Measurements from ENCODE around the gene KRTAP27-1. TPM values are rescaled to one million over a fixed set of nuclear protein-coding genes. Genes with fewer than 3 reads are reported as not detected.

The KRTAP27-1 gene
- total and polyA plus RNA-seq, 10 of the 15 experiments (the other 5 are each of a cell fraction or from before 2014, with no cell fraction given), result not detected

DNA sequence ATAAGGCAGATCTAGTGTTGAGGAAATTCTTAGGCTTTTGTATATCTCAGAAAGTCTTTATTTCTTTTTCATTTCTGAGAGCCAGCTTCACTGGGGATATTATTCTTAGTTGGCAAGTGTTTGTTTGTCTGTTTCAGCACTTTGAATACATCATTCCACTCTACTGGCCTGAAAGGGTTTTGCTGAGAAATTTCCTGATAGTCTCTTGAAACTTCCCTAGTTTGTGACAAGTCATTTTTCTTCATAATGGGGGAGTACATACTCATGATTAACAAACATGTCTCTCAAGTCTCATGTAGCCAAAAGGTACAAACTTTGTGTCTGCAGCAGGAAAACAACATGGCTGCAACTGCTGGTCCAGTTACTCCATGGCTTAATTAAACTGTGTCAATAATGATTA, 11.1 kb downstream of the KRTAP27-1 start:
- H2AFZ ChIP-seq (ENCODE audit: control insufficient read depth, low read depth, low read length), result no peak overlapping the region
- no peaks in the 10 kb centered on the region for H3K79me2 ChIP-seq (ENCODE audit: control insufficient read depth, insufficient read depth, low read length)
- RAD21 ChIA-PET (ENCODE audit: unreplicated experiment), result no interaction called here
- H3K27me3 ChIP-seq (replicated peaks in 1 of 2; ENCODE audit: control insufficient read depth in 2 of 2, insufficient read depth in 2 of 2, low read length in 1 of 2), result no peaks in the 10 kb centered on the region
- no peaks in the 10 kb centered on the region for H3K9me3 ChIP-seq (replicated peaks; ENCODE audit: control insufficient read depth, insufficient read depth, low read length)
- no peak for TF ChIP-seq RUNX3 (IDR thresholded peaks at IDR 0.05; ENCODE audit: low read length)
- no peak for TF ChIP-seq REST (IDR thresholded peaks at IDR 0.05; ENCODE audit: low read depth, low read length)
- TF ChIP-seq ZBED1 (IDR thresholded peaks at IDR 0.05; ENCODE audit: borderline replicate concordance), result no peak
- TF ChIP-seq IKZF1 (conservative IDR thresholded peaks at IDR 0.05), result no peak
- TF ChIP-seq NRF1 (conservative IDR thresholded peaks at IDR 0.05; ENCODE audit: low read depth, low read length), result no peak
- TF ChIP-seq BCL3 (IDR thresholded peaks at IDR 0.05; ENCODE audit: borderline replicate concordance, insufficient read depth, low read depth, low read length, poor library complexity, severe bottlenecking), result no peak
- TF ChIP-seq YBX1 (IDR thresholded peaks at IDR 0.05), result no peak
- TF ChIP-seq POLR2AphosphoS2 (IDR thresholded peaks at IDR 0.05; ENCODE audit: low read depth, low read length), result no peak
- CTCF ChIA-PET, result no interaction called here
- H4K20me1 ChIP-seq (ENCODE audit: control insufficient read depth, insufficient read depth), result no peaks in the 10 kb centered on the region
- H3K9ac ChIP-seq (ENCODE audit: control insufficient read depth, insufficient read depth, low read length), result no peak overlapping the region
- SMC1A ChIA-PET (ENCODE audit: uncharacterized antibody, unreplicated experiment), result no interaction called here
- no peaks in the 10 kb centered on the region for H3K36me3 ChIP-seq (ENCODE audit: control insufficient read depth in 2 of 2, insufficient read depth in 2 of 2, low read length in 1 of 2)
- in situ Hi-C loops (cut with MboI), result no loop called here
- DNase-seq (ENCODE audit: low read depth, low spot score) (no peak), ATAC-seq (no peak), FAIRE-seq (no peak)
- no peaks in the 10 kb centered on the region for H3K4me1 ChIP-seq (ENCODE audit: control insufficient read depth, insufficient read depth, low read length)
- intact Hi-C loops (cut with micrococcal nuclease; ENCODE audit: unreplicated experiment), result no loop called here
- H3K4me2 ChIP-seq (ENCODE audit: control insufficient read depth, insufficient read depth), result no peak overlapping the region
- POLR2A ChIA-PET, result no interaction called here
- H3K4me3 ChIP-seq, result no peak overlapping the region
- BruUV-seq (replicated peaks), result no TSS peak
- no peak overlapping the region for H3K27ac ChIP-seq (ENCODE audit: control insufficient read depth, insufficient read depth)

Measured in GM12878 (cell line).